Measurements from ENCODE around the gene WSCD1.

The WSCD1 gene

DNA sequence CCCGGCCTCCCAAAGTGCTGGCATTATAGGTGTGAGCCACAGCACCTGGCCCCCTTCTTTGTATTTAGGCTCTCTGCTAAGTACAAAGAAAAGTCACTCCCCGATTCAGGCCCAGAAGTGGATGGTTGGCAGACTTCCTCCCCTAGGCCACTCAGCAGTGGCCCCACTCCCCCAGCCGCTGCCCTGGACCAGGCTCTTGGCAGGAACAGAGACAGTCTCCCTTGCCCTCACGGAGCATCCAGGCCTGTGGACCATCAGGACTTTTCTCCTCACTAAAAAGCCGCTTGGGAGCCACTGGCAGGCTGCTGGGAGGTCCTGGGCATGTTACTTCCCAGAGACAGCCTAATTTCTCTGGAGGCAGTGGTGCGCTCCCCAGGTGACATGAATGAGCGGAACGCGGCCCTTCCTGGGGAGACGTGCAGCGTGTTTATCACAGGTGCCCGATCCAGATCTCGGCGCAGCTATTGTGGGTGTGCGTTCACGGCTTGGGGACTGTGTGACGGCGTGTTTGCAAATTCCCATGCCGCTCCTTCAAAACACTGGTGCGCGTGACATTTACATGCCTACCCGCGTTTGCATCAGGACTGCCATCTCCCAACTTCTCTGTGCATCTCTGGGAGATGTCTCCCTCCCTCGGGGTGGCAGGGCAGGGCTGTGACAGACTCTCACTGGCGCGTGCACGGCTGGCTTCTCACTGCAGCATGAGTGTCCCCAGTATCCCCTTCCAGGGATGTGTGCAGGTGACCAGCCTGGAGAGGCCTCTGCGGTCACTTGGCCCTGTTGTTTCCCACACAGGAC is 16.6 kb downstream of the WSCD1 start:
- TF ChIP-seq, protein P1, sequence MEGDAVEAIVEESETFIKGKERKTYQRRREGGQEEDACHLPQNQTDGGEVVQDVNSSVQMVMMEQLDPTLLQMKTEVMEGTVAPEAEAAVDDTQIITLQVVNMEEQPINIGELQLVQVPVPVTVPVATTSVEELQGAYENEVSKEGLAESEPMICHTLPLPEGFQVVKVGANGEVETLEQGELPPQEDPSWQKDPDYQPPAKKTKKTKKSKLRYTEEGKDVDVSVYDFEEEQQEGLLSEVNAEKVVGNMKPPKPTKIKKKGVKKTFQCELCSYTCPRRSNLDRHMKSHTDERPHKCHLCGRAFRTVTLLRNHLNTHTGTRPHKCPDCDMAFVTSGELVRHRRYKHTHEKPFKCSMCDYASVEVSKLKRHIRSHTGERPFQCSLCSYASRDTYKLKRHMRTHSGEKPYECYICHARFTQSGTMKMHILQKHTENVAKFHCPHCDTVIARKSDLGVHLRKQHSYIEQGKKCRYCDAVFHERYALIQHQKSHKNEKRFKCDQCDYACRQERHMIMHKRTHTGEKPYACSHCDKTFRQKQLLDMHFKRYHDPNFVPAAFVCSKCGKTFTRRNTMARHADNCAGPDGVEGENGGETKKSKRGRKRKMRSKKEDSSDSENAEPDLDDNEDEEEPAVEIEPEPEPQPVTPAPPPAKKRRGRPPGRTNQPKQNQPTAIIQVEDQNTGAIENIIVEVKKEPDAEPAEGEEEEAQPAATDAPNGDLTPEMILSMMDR (conservative IDR thresholded peaks at IDR 0.05; ENCODE audit: control insufficient read depth, insufficient read depth, low read depth, low read length), result no peak
- H3K4me3 ChIP-seq (ENCODE audit: control insufficient read depth, low read depth, low read length), result no peak overlapping the region
- DNase-seq (ENCODE audit: low read depth), result no peak

DNA sequence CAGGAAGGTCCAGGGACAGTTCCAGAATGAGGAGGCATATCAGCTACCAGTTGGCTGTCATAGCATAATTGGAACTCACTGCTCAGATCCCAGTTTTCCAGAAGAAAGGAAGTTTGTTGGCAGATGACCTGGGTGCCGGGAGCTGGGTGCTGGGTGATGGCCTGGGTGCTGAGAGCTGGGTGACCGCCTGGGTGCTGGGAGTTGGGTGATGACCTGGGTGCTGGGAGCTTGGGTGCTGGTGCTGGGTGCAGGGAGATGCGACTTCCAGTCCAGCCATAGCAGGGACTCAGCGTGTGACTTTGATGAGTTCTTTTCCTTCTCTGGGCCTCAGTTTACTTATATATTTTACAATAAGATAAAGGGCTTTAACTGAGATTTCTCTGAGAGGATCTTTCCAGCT is 18.0 kb downstream of the WSCD1 start:
- no peak for DNase-seq (ENCODE audit: low read depth)
- H3K4me3 ChIP-seq (ENCODE audit: control insufficient read depth, low read depth, low read length), result no peak overlapping the region
- TF ChIP-seq, protein P1 (conservative IDR thresholded peaks at IDR 0.05; ENCODE audit: control insufficient read depth, insufficient read depth, low read depth, low read length), result no peak

DNA sequence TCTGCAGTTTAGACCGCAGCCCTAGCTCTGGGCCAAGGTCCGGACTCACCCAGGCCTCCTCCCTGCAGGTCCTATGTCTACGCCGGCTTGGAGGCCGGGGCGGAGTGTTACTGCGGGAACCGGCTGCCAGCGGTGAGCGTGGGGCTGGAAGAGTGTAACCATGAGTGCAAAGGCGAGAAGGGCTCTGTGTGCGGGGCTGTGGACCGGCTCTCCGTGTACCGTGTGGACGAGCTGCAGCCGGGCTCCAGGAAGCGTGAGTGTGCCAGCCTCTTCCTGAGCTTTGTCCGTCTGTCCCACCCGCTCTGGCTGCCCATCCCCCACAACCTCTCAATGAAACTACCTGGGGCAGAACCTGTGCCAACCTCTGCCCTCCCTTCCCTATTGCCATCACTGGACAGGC is 20.1 kb downstream of the WSCD1 start:
- no peak for DNase-seq (ENCODE audit: low read depth)
- no peak overlapping the region for H3K4me3 ChIP-seq (ENCODE audit: control insufficient read depth, low read depth, low read length)
- TF ChIP-seq, protein P1 (conservative IDR thresholded peaks at IDR 0.05; ENCODE audit: control insufficient read depth, insufficient read depth, low read depth, low read length), result no peak

DNA sequence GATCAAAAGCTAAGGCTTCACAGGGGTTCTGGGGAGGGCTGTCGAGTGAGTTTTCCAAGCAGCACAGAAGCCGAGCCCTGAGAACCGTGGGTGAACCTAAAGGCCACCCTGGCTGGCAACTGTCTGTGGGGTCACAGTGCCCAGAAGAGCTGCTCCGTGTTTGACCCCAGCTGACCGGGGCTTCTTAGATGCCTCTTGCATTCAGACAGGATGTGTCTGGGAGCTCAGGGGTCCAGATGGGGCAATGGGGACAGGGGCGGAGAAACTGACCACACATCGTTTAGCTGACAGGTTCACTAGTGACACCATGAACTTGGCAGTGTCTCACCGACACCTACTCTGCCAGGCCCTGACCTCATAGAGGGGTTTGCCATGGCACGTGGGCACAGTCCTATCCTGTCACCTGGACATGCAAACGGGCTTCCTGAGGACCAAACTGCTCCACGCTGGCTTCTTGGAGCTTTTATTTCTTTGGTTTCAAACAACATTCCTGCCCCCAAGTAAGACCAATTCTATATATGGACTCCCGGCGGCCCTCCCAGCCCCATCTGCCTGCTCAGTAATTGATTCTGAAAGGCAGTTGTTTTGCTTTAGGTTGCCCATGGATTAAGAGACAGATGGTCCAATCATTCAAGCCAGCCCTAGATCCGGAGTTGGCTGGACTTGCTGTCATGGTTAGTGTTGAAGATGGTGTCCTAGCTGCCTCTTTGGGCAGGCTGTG is 22.2 kb downstream of the WSCD1 start:
- no peak for DNase-seq (ENCODE audit: low read depth)
- TF ChIP-seq, protein P1 (conservative IDR thresholded peaks at IDR 0.05; ENCODE audit: control insufficient read depth, insufficient read depth, low read depth, low read length), result no peak

DNA sequence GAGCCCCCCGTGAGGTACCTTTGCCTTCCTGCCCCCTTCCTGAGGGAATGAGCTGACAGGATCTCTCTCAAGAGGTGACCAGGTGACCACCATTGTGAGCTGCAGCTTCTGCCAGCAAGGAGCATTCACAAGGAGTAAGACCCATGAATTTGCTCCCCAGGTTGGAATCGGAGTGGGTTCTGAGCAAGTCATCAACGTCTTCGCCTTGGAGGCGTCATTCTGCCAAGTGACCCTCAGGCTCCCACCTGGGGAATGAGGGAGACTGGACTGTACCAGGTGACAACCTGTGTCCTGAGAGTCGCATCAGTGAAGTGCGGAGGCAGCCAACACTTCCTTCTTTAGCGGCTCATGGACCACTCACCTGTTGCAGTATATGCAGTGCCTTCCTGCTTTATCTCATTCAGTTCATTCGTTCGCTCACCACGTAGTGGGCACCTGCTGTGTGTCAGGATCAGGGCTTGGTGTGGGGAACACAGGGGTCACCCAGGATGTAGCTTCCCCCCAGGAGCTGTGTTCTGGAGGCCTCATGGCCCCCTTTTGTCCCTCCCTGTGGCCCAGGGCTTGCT is 22.8 kb downstream of the WSCD1 start:
- no peak for DNase-seq (ENCODE audit: low read depth)

More for the DNA sequence above, 22.2 kb downstream of the WSCD1 start:
- no peak overlapping the region for H3K4me3 ChIP-seq (ENCODE audit: control insufficient read depth, low read depth, low read length)

DNA sequence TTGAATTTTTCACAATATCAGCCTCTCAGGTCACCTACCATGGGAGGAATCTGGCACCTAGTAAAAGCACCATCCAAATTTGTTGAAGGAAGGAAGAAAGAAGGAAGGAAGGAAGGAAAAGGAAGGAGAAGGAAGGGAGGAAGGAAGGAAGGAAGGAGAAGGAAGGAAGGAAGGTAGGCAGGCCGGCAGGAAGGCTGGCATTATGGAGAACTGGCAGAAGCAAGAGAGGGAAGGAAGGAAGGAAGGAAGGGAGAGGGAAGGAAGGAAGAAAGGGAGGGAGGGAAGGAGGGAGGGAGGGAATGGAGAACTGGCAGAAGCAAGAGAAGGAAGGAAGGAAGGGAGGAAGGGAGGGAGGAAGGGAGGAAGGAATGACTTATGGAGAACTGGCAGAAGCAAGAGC is 24.3 kb downstream of the WSCD1 start:
- H3K4me3 ChIP-seq (ENCODE audit: control insufficient read depth, low read depth, low read length), result no peak overlapping the region
- TF ChIP-seq, protein P1 (conservative IDR thresholded peaks at IDR 0.05; ENCODE audit: control insufficient read depth, insufficient read depth, low read depth, low read length), result no peak
- DNase-seq (ENCODE audit: low read depth), result no peak

More for the DNA sequence above, 22.8 kb downstream of the WSCD1 start:
- no peak overlapping the region for H3K4me3 ChIP-seq (ENCODE audit: control insufficient read depth, low read depth, low read length)
- TF ChIP-seq, protein P1 (conservative IDR thresholded peaks at IDR 0.05; ENCODE audit: control insufficient read depth, insufficient read depth, low read depth, low read length), result no peak
